Measurements from ENCODE around the gene FGF18. TPM values are rescaled to one million over a fixed set of nuclear protein-coding genes. Genes with fewer than 3 reads are reported as not detected.

The FGF18 gene
- total RNA-seq, 3 donors from 2014 or later (not counting 1 experiment from before 2014, with no cell fraction given) = 0.16 to 0.25 (median 0.23) TPM

GRCh38 chr5:171419688-171420430 lies 412 bp downstream of the FGF18 start:
- peaks cover 16% of the 10 kb centered on the region for H3K27me3 ChIP-seq (ENCODE audit: control insufficient read depth, insufficient read depth, low read length)
- H3K9me3 Mint-ChIP-seq = no peaks in the 10 kb centered on the region
- TF ChIP-seq, protein P1, sequence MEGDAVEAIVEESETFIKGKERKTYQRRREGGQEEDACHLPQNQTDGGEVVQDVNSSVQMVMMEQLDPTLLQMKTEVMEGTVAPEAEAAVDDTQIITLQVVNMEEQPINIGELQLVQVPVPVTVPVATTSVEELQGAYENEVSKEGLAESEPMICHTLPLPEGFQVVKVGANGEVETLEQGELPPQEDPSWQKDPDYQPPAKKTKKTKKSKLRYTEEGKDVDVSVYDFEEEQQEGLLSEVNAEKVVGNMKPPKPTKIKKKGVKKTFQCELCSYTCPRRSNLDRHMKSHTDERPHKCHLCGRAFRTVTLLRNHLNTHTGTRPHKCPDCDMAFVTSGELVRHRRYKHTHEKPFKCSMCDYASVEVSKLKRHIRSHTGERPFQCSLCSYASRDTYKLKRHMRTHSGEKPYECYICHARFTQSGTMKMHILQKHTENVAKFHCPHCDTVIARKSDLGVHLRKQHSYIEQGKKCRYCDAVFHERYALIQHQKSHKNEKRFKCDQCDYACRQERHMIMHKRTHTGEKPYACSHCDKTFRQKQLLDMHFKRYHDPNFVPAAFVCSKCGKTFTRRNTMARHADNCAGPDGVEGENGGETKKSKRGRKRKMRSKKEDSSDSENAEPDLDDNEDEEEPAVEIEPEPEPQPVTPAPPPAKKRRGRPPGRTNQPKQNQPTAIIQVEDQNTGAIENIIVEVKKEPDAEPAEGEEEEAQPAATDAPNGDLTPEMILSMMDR (IDR thresholded peaks at IDR 0.05) = no peak
- peak in 1 of 2 donors; percentile 59 for DNase-seq
- peaks cover 22% of the 10 kb centered on the region for H3K4me1 ChIP-seq (ENCODE audit: control insufficient read depth, insufficient read depth, low read length)
- H3K36me3 Mint-ChIP-seq = no peaks in the 10 kb centered on the region
- H3K27me3 Mint-ChIP-seq (ENCODE audit: low read depth in 2 of 2) = peaks cover 0 to 15% of the 10 kb centered on the region in 2 donors
- peak overlapping the region; percentile 72 for H3K4me3 Mint-ChIP-seq
- intact Hi-C loops (cut with micrococcal nuclease) = loop anchor here (2.0 kb wide), 1 partner anchor 487 kb away; no protein-coding TSS in a partner anchor
- no peaks in the 10 kb centered on the region for H3K36me3 ChIP-seq (ENCODE audit: control insufficient read depth, insufficient read depth, low read length)
- ATAC-seq = peak in 2 of 3 donors; percentile 35 to 47
- H3K4me3 ChIP-seq (ENCODE audit: low read length) = no peak overlapping the region
- no peak overlapping the region for H3K27ac ChIP-seq (ENCODE audit: low read length)
- H3K9me3 ChIP-seq (ENCODE audit: control insufficient read depth, insufficient read depth, low read length) = no peaks in the 10 kb centered on the region
- H3K27ac Mint-ChIP-seq = no peak overlapping the region
- H3K4me1 Mint-ChIP-seq = peaks cover 6 to 20% of the 10 kb centered on the region in 2 donors
- under 1% methylated on average over 95 of the region's 95 CpGs for WGBS (ENCODE audit: insufficient coverage)

DNA sequence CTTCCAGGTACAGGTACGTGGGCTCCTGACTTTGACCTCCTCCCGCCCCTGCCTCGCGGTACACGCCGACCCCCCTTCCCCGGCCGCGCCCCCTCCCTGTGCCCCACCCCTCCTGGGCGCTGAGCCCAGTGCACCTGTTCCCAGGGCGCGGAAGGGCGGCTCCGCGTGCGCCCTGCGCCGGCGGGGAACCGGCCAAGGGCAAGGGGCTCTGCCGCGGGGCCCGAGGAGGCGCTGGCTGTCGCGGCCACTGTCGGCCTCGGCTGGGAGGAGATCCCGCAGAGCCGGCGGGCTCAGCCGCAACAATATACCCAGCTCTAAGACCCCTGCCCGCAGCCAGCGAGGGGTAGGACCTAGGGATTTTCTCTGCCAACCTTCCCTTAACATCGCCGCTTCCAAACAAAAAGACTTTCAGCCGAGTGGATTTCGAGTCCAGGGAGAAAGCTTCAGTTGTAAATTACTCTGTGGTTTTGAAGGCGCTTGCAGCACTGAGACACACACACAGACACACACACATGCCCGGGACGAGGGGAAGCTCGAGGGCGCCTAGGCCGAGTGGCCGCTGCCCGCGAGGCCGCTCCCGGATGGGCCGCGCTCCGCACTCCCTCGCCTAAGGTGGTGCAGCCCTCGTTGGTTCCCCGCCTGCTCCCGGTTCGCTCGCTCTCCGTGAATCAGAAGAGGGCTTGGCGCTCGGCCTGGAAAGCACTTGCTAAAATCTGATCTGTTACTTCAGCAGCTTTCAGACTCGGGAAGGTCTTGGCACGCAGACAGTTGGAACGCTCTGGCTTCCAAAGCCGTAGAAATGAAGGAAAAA lies 1.2 kb downstream of the FGF18 start:
- Mint-ChIP-seq H3K9me3 (no peaks in the 10 kb centered on the region), H3K27me3 (ENCODE audit: low read depth in 2 of 2) (peaks cover 0 to 15% of the 10 kb centered on the region in 2 donors), H3K4me1 (peaks cover 6 to 20% of the 10 kb centered on the region in 2 donors), H3K4me3 (peak overlapping the region; percentile 72), H3K27ac (no peak overlapping the region), H3K36me3 (no peaks in the 10 kb centered on the region)
- DNase-seq (no peak), ATAC-seq (no peak)
- peaks cover 22% of the 10 kb centered on the region for H3K4me1 ChIP-seq (ENCODE audit: control insufficient read depth, insufficient read depth, low read length)
- H3K36me3 ChIP-seq (ENCODE audit: control insufficient read depth, insufficient read depth, low read length) = no peaks in the 10 kb centered on the region
- intact Hi-C loops (cut with micrococcal nuclease) = no loop called here
- H3K27me3 ChIP-seq (ENCODE audit: control insufficient read depth, insufficient read depth, low read length) = peaks cover 16% of the 10 kb centered on the region
- no peak overlapping the region for H3K4me3 ChIP-seq (ENCODE audit: low read length)
- H3K9me3 ChIP-seq (ENCODE audit: control insufficient read depth, insufficient read depth, low read length) = no peaks in the 10 kb centered on the region
- no peak overlapping the region for H3K27ac ChIP-seq (ENCODE audit: low read length)
- WGBS (ENCODE audit: insufficient coverage) = 3% methylated on average over 65 of the region's 65 CpGs
- TF ChIP-seq, protein P1 (IDR thresholded peaks at IDR 0.05) = no peak

- DNase-seq = no peak
- Histone ChIP-seq H3K4me1 (ENCODE audit: control insufficient read depth, insufficient read depth, low read length) (peaks cover 22% of the 10 kb centered on the region), H3K4me3 (ENCODE audit: low read length) (no peak overlapping the region), H3K36me3 (ENCODE audit: control insufficient read depth, insufficient read depth, low read length) (no peaks in the 10 kb centered on the region), H3K9me3 (ENCODE audit: control insufficient read depth, insufficient read depth, low read length) (no peaks in the 10 kb centered on the region), H3K27me3 (ENCODE audit: control insufficient read depth, insufficient read depth, low read length) (peaks cover 16% of the 10 kb centered on the region), H3K27ac (ENCODE audit: low read length) (no peak overlapping the region)
- no peak for ATAC-seq
- TF ChIP-seq, protein P1 (IDR thresholded peaks at IDR 0.05) = no peak
- Mint-ChIP-seq H3K4me3 (peak overlapping the region; percentile 52), H3K27me3 (ENCODE audit: low read depth in 2 of 2) (peaks cover 0 to 15% of the 10 kb centered on the region in 2 donors), H3K27ac (no peak overlapping the region), H3K36me3 (no peaks in the 10 kb centered on the region), H3K4me1 (peaks cover 6 to 20% of the 10 kb centered on the region in 2 donors), H3K9me3 (no peaks in the 10 kb centered on the region)
- intact Hi-C loops (cut with micrococcal nuclease) = no loop called here
- WGBS (ENCODE audit: insufficient coverage) = 79% methylated on average over 16 of the region's 16 CpGs
Observed at GRCh38 chr5:171421331-171422262, 2.1 kb downstream of the FGF18 start.

Data from natural killer cell (primary cell).